Bronchial epithelial cell (primary cell): ENCODE results near the gene RASD2. TPM values are rescaled to one million over a fixed set of nuclear protein-coding genes. Genes with fewer than 3 reads are reported as not detected.

ENCODE experiments used
- DNase-seq: peaks from one replicate; pipeline ENCODE4 v3.0.0-alpha.2; 2010; ENCODE audit warnings: low read depth
- FAIRE-seq: peaks from 2 replicates; lab custom pipeline; 2011; peaks lifted over from hg19 to GRCh38; lab: Jason Lieb, UNC
- H3K27me3 ChIP-seq: 2 replicates; pipeline ENCODE4 v1.5.1; 2011; ENCODE audit warnings: low read length; ENCODE audit not compliant: control insufficient read depth, insufficient read depth
- H3K36me3 ChIP-seq: 2 replicates; pipeline ENCODE4 v1.5.1; 2011; ENCODE audit warnings: low read length; ENCODE audit not compliant: control insufficient read depth, insufficient read depth
- H3K4me3 ChIP-seq: 2 replicates; pipeline ENCODE4 v1.5.1; 2011; ENCODE audit warnings: mild to moderate bottlenecking, low read depth, low read length, control low read depth
- total RNA-seq: library from RNA; depleted of rRNA; stranded (reverse); fragments of >200 nt; gene quantifications from 2 replicates; pipeline ENCODE4 v1.2.1, GENCODE V29; 2014
- TF ChIP-seq, protein P1 (sequence below): IDR thresholded peaks from 2 replicates; pipeline ENCODE4 v1.5.1; 2011; ENCODE audit warnings: mild to moderate bottlenecking, moderate library complexity, low read length, control low read depth, inconsistent platforms; ENCODE audit not compliant: insufficient read depth, severe bottlenecking

RASD2 gene
- total RNA-seq, 1 donor from 2014 or later = 0.26 TPM

DNA sequence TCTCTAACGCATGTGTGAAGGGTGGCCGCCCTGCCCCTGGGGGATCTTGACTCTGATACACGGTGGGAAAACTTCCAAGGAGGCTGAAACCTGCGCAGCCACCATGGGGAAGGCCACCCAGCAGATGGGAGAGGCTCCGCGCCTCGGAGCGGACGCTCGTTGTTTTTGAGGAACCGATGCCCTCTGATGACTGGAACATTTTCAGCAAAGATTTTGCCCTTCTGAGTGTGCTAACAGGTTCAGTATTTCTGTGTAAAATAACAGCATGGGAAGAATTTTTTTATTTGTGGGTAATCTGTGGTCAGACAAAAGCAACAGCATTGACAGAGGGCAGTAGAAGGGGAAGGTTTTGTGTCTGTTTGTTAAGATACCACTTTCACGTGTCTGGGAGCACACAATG lies 59.8 kb downstream of the RASD2 start:
- no peak for DNase-seq
- Histone ChIP-seq H3K27me3 (no peaks in the 10 kb centered on the region), H3K4me3 (no peak overlapping the region), H3K36me3 (no peaks in the 10 kb centered on the region)
- TF ChIP-seq, protein P1, sequence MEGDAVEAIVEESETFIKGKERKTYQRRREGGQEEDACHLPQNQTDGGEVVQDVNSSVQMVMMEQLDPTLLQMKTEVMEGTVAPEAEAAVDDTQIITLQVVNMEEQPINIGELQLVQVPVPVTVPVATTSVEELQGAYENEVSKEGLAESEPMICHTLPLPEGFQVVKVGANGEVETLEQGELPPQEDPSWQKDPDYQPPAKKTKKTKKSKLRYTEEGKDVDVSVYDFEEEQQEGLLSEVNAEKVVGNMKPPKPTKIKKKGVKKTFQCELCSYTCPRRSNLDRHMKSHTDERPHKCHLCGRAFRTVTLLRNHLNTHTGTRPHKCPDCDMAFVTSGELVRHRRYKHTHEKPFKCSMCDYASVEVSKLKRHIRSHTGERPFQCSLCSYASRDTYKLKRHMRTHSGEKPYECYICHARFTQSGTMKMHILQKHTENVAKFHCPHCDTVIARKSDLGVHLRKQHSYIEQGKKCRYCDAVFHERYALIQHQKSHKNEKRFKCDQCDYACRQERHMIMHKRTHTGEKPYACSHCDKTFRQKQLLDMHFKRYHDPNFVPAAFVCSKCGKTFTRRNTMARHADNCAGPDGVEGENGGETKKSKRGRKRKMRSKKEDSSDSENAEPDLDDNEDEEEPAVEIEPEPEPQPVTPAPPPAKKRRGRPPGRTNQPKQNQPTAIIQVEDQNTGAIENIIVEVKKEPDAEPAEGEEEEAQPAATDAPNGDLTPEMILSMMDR = no peak
- FAIRE-seq = no peak

DNA sequence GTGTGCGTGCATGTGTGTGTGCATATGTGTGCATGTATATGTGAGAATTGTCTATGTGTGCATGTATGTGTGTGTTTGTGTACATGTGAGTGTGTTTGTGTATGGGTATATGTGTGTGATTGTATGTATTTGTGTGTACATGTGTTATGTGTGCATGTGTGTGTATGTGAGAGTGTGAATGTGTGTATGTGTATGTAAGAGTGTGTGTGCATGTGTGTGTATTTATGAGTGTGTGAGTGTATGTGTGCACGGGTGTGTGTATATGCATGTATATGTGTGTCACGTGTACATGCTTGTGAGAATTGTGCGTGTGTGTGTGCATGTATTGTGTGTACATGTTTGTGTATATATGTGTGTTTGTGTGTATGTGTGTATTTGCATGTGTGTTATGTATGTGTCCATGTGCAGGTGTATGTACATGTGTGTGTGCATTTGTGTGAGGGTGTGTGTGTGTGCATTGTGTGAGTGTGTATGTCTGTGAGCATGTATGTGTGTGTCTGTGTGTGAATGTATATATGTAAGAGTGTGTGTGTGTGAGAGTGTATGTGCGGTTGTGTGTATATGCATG lies 60.5 kb downstream of the RASD2 start:
- Histone ChIP-seq H3K36me3 (no peaks in the 10 kb centered on the region), H3K4me3 (no peak overlapping the region), H3K27me3 (no peaks in the 10 kb centered on the region)
- TF ChIP-seq, protein P1 = no peak
- FAIRE-seq (no peak), DNase-seq (no peak)

DNA sequence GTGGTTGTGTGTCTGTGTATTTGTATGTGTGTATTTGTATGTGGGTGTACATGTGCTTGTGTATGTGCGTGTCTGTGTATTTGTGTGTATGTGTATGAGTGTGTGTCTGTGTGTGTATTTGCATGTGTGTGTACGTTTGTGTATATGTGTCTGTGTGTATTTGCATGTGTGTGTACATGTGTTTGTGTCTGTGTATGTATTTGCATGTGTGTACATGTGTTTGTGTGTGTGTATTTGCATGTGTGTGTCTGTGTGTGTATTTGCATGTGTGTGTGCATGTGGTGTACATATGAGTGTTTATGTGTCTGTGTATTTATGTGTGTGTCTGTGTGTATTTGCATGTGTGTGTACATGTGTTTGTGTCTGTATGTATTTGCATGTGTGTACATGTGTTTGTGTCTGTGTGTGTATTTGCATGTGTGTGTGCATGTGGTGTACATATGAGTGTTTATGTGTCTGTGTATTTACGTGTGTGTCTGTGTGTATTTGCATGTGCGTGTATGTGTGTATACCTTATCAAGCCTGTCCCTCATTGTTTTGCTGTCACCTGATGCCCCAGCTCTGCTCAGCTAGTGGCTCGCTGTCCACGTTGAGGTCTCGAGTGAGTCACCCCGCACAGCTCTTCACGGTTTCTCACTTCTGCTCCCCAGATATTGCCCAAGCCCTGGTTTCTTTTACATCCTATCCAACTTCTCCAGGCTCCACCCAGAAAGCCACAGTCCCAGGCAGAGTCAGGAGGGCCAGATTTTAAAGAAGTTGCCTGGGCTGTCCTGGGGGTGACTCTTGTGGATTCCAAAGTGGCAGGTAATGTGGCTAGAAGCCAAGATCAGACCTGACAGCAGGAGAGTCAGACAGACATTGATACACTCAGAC lies 61.3 kb downstream of the RASD2 start:
- Histone ChIP-seq H3K27me3 (no peaks in the 10 kb centered on the region), H3K4me3 (no peak overlapping the region), H3K36me3 (no peaks in the 10 kb centered on the region)
- TF ChIP-seq, protein P1 = no peak
- FAIRE-seq = peak; percentile 13
- DNase-seq = peak; percentile 93

Other genes with a start within 250 kb of the RASD2 start
- 22.6 and 28.0 TPM in 2 replicates for gene TOM1, start 240.9 kb upstream of the RASD2 start, total RNA-seq
- gene HMOX1, start 159.7 kb upstream of the RASD2 start, total RNA-seq = 3.9 and 5.2 TPM in 2 replicates
- 6.6 and 6.7 TPM in 2 replicates for gene MCM5, start 140.7 kb upstream of the RASD2 start, total RNA-seq
- gene MB, start 76.5 kb downstream of the RASD2 start, total RNA-seq = 0.13 TPM in 1 of 2 replicates, not detected in the other
- 6.1 and 10.6 TPM in 2 replicates for gene APOL6, start 107.6 kb downstream of the RASD2 start, total RNA-seq
- gene APOL5, start 177.0 kb downstream of the RASD2 start, total RNA-seq = not detected in 2 replicates